Neuronal stem cell (in vitro differentiated cells): ENCODE results near the gene GAB1.

ENCODE experiments used
- DNase-seq: peaks from one replicate; pipeline ENCODE4 v3.0.0-alpha.2; 2013; ENCODE audit warnings: low spot score
- H2AFZ ChIP-seq: one replicate; pipeline ENCODE4 v1.6.1; 2013; ENCODE audit warnings: mild to moderate bottlenecking, low read length, inconsistent platforms
- H2AK5ac ChIP-seq: 2 replicates; pipeline ENCODE4 v1.6.1; 2013; ENCODE audit warnings: low read depth, mild to moderate bottlenecking, inconsistent platforms, low read length, moderate library complexity, mixed read lengths
- H2BK120ac ChIP-seq: 2 replicates; pipeline ENCODE4 v1.6.1; 2013; ENCODE audit warnings: low read depth, mild to moderate bottlenecking, inconsistent platforms, low read length, moderate library complexity, mixed read lengths
- H2BK12ac ChIP-seq: one replicate; pipeline ENCODE4 v1.6.1; 2013; ENCODE audit warnings: low read length, inconsistent platforms
- H2BK15ac ChIP-seq: 2 replicates; pipeline ENCODE4 v1.6.1; 2013; ENCODE audit warnings: mild to moderate bottlenecking, low read length, inconsistent platforms, mixed read lengths
- H2BK5ac ChIP-seq: one replicate; pipeline ENCODE4 v1.6.1; 2013; ENCODE audit warnings: inconsistent platforms, mild to moderate bottlenecking, low read length, moderate library complexity
- H3K14ac ChIP-seq: one replicate; pipeline ENCODE4 v1.6.1; 2013; ENCODE audit warnings: low read length, inconsistent platforms
- H3K18ac ChIP-seq: 2 replicates; pipeline ENCODE4 v1.6.1; 2013; ENCODE audit warnings: low read length, inconsistent platforms
- H3K23ac ChIP-seq: 2 replicates; pipeline ENCODE4 v1.6.1; 2013; ENCODE audit warnings: low read depth, mild to moderate bottlenecking, mixed read lengths, low read length, inconsistent platforms; ENCODE audit not compliant: poor library complexity
- H3K27ac ChIP-seq: replicated peaks from 3 replicates; pipeline ENCODE4 v1.5.1; 2013; ENCODE audit warnings: low read length, inconsistent platforms
- H3K27me3 ChIP-seq, 3 experiments: 2 replicates each; pipeline ENCODE4 v1.6.1; 2013; ENCODE audit warnings: low read length in 3 of 3, mild to moderate bottlenecking in 2 of 3, inconsistent platforms in 1 of 3, low read depth in 1 of 3, mixed read lengths in 1 of 3, moderate library complexity in 1 of 3; ENCODE audit not compliant: control insufficient read depth in 3 of 3, insufficient read depth in 3 of 3
- H3K36me3 ChIP-seq, 2 donors: replicated peaks in 1 of 2; 2 replicates each; pipeline ENCODE4 v1.6.1; 2013; ENCODE audit warnings: low read length in 2 of 2; ENCODE audit not compliant: control insufficient read depth in 2 of 2, insufficient read depth in 2 of 2
- H3K4ac ChIP-seq: 2 replicates; pipeline ENCODE4 v1.6.1; 2013; ENCODE audit warnings: inconsistent platforms, mild to moderate bottlenecking, low read length, moderate library complexity
- H3K4me1 ChIP-seq, 2 donors: 1 replicate in 1 of 2; 2 replicates in 1 of 2; pipeline ENCODE4 v1.6.1; 2013; ENCODE audit warnings: low read length in 2 of 2, low read depth in 1 of 2; ENCODE audit not compliant: control insufficient read depth in 2 of 2, insufficient read depth in 1 of 2
- H3K4me2 ChIP-seq: one replicate; pipeline ENCODE4 v1.6.1; 2013; ENCODE audit warnings: mild to moderate bottlenecking, low read length, inconsistent platforms; ENCODE audit not compliant: insufficient read depth, poor library complexity, severe bottlenecking
- H3K4me3 ChIP-seq, 2 donors: 2 replicates each; pipeline ENCODE4 v1.5.1; 2013; ENCODE audit warnings: low read length in 2 of 2, mild to moderate bottlenecking in 2 of 2, inconsistent platforms in 1 of 2, moderate library complexity in 1 of 2
- H3K79me1 ChIP-seq: one replicate; pipeline ENCODE4 v1.6.1; 2013; ENCODE audit warnings: low read depth, mild to moderate bottlenecking, inconsistent platforms, low read length, moderate library complexity
- H3K9ac ChIP-seq: one replicate; pipeline ENCODE4 v1.6.1; 2013; ENCODE audit warnings: mild to moderate bottlenecking, low read depth, low read length, inconsistent platforms; ENCODE audit not compliant: poor library complexity
- H3K9me3 ChIP-seq, 2 donors: replicated peaks in 1 of 2; 2 replicates each; pipeline versions ENCODE3 to v1.6.1; 2013; ENCODE audit warnings: low read length in 2 of 2, mild to moderate bottlenecking in 2 of 2, inconsistent platforms in 1 of 2, low read depth in 1 of 2, mixed read lengths in 1 of 2, moderate library complexity in 1 of 2; ENCODE audit not compliant: control insufficient read depth in 2 of 2, insufficient read depth in 1 of 2
- H4K8ac ChIP-seq: one replicate; pipeline ENCODE4 v1.6.1; 2013; ENCODE audit warnings: low read depth, mild to moderate bottlenecking, inconsistent platforms, low read length, moderate library complexity
- H4K91ac ChIP-seq: one replicate; pipeline ENCODE4 v1.6.1; 2013; ENCODE audit warnings: low read length, low read depth, mild to moderate bottlenecking, inconsistent platforms; ENCODE audit not compliant: poor library complexity
- WGBS, 2 donors: extraction: QIAGEN DNeasy Blood & Tissue Kit; methylation state at CpG; one replicate each; pipeline ENCODE4 v1.1.7; 2013; ENCODE audit warnings: missing lambda C conversion rate in 2 of 2, mixed read lengths in 1 of 2; ENCODE audit not compliant: insufficient read length in 2 of 2, insufficient replicate concordance in 1 of 2; ENCODE audit errors: extremely low coverage in 2 of 2; 5-methylcytosine and 5-hydroxymethylcytosine counted together

GAB1 gene

GRCh38 chr4:143381189-143382118 lies 44.8 kb downstream of the GAB1 start:
- peaks cover 0 to 1% of the 10 kb centered on the region in 2 donors for H3K36me3 ChIP-seq
- no peaks in the 10 kb centered on the region for H3K27me3 ChIP-seq
- no peak overlapping the region for H2BK15ac ChIP-seq
- H3K79me1 ChIP-seq, result no peaks in the 10 kb centered on the region
- no peaks in the 10 kb centered on the region for H3K9me3 ChIP-seq
- peaks cover 11 to 19% of the 10 kb centered on the region in 2 donors for H3K4me1 ChIP-seq
- H3K27ac ChIP-seq, result no peak overlapping the region
- no peak overlapping the region for H3K4ac ChIP-seq
- no CpG with 5 or more reads among the region's 8 CpGs for WGBS, 2 donors
- DNase-seq, result no peak
- no peak overlapping the region for H3K23ac ChIP-seq
- H2AK5ac ChIP-seq, result no peak overlapping the region
- H3K9ac ChIP-seq, result no peak overlapping the region
- no peak overlapping the region for H2BK120ac ChIP-seq
- H3K18ac ChIP-seq, result no peak overlapping the region
- H2AFZ ChIP-seq, result no peak overlapping the region
- H4K91ac ChIP-seq, result no peak overlapping the region
- no peak overlapping the region for H3K14ac ChIP-seq
- no peak overlapping the region for H2BK12ac ChIP-seq
- no peak overlapping the region for H3K4me3 ChIP-seq
- H4K8ac ChIP-seq, result no peak overlapping the region
- H3K4me2 ChIP-seq, result no peak overlapping the region
- H2BK5ac ChIP-seq, result no peak overlapping the region

- Histone ChIP-seq H4K8ac (no peak overlapping the region), H2BK120ac (no peak overlapping the region), H3K36me3 (peaks cover 0 to 1% of the 10 kb centered on the region in 2 donors), H3K14ac (no peak overlapping the region), H3K27ac (no peak overlapping the region), H3K4me1 (peaks cover 10 to 16% of the 10 kb centered on the region in 2 donors), H2AFZ (peak overlapping the region; percentile 40), H3K27me3 (no peaks in the 10 kb centered on the region), H4K91ac (no peak overlapping the region), H3K4me2 (no peak overlapping the region), H2BK12ac (no peak overlapping the region), H3K18ac (no peak overlapping the region), H2AK5ac (no peak overlapping the region), H3K79me1 (no peaks in the 10 kb centered on the region), H3K9ac (no peak overlapping the region), H3K4me3 (no peak overlapping the region), H3K23ac (no peak overlapping the region), H2BK5ac (no peak overlapping the region), H3K9me3 (no peaks in the 10 kb centered on the region), H3K4ac (no peak overlapping the region), H2BK15ac (no peak overlapping the region)
- no peak for DNase-seq
- no CpG with 5 or more reads among the region's 4 CpGs for whole genome bisulfite sequencing, 2 donors
Observed at GRCh38 chr4:143382596-143382995, 45.9 kb downstream of the GAB1 start.

- no peak for DNase-seq
- H3K27ac ChIP-seq, result no peak overlapping the region
- no peak overlapping the region for H3K4me3 ChIP-seq
Observed at GRCh38 chr4:143383005-143383574, 46.4 kb downstream of the GAB1 start.

GRCh38 chr4:143384381-143384994 lies 47.8 kb downstream of the GAB1 start:
- no peak overlapping the region for H2BK120ac ChIP-seq
- H2BK12ac ChIP-seq, result no peak overlapping the region
- no peaks in the 10 kb centered on the region for H3K9me3 ChIP-seq
- peak overlapping the region; percentile 44 for H3K18ac ChIP-seq
- no peak overlapping the region for H3K23ac ChIP-seq
- H3K36me3 ChIP-seq, result peaks cover 0 to 1% of the 10 kb centered on the region in 2 donors
- no peak overlapping the region for H3K14ac ChIP-seq
- no peak overlapping the region for H2BK15ac ChIP-seq
- DNase-seq, result no peak
- H2AK5ac ChIP-seq, result no peak overlapping the region
- WGBS, 2 donors, result no CpG with 5 or more reads among the region's 4 CpGs
- H2AFZ ChIP-seq, result no peak overlapping the region
- H3K27ac ChIP-seq, result no peak overlapping the region
- H3K4me2 ChIP-seq, result no peak overlapping the region
- no peak overlapping the region for H3K4ac ChIP-seq
- peaks cover 6 to 14% of the 10 kb centered on the region in 2 donors for H3K4me1 ChIP-seq
- no peak overlapping the region for H4K91ac ChIP-seq
- H3K4me3 ChIP-seq, result no peak overlapping the region
- no peaks in the 10 kb centered on the region for H3K27me3 ChIP-seq
- H3K9ac ChIP-seq, result no peak overlapping the region
- no peak overlapping the region for H4K8ac ChIP-seq
- no peaks in the 10 kb centered on the region for H3K79me1 ChIP-seq
- no peak overlapping the region for H2BK5ac ChIP-seq

More at GRCh38 chr4:143383005-143383574, 46.4 kb downstream of the GAB1 start:
- no peak overlapping the region for H2AK5ac ChIP-seq
- no peak overlapping the region for H2BK120ac ChIP-seq
- no peak overlapping the region for H3K4me2 ChIP-seq
- H2BK15ac ChIP-seq, result no peak overlapping the region
- no peak overlapping the region for H4K8ac ChIP-seq
- no peaks in the 10 kb centered on the region for H3K9me3 ChIP-seq
- H2BK5ac ChIP-seq, result no peak overlapping the region
- no peak overlapping the region for H3K18ac ChIP-seq
- peaks cover 0 to 1% of the 10 kb centered on the region in 2 donors for H3K36me3 ChIP-seq
- H3K79me1 ChIP-seq, result no peaks in the 10 kb centered on the region
- no peak overlapping the region for H2BK12ac ChIP-seq
- no peak overlapping the region for H3K9ac ChIP-seq
- H3K4me1 ChIP-seq, result peaks cover 10 to 15% of the 10 kb centered on the region in 2 donors
- H4K91ac ChIP-seq, result no peak overlapping the region
- no peak overlapping the region for H3K14ac ChIP-seq
- H2AFZ ChIP-seq, result no peak overlapping the region
- H3K23ac ChIP-seq, result no peak overlapping the region
- H3K4ac ChIP-seq, result no peak overlapping the region
- no peaks in the 10 kb centered on the region for H3K27me3 ChIP-seq
